Smooth muscle cell (in vitro differentiated cells): ENCODE results near the gene SEMA6C. TPM values are rescaled to one million over a fixed set of nuclear protein-coding genes. Genes with fewer than 3 reads are reported as not detected.
"Not testable (repeated sequence)": the region's sequence is repeated elsewhere in the genome, so short reads cannot be mapped to it uniquely, and the experiment has no call there.

Source experiments
- DNase-seq: peaks from one replicate; lab custom pipeline; 2025; ENCODE audit not compliant: unreplicated experiment; lab: John Stamatoyannopoulos, UW
- H2AFZ ChIP-seq: fragments of 200-600 bp; sonication (generic); 2 replicates; pipeline ENCODE4 v1.6.0; 2016; ENCODE audit warnings: antibody characterized with exemption, low read depth, mild to moderate bottlenecking
- H3F3A ChIP-seq: fragments of 200-600 bp; sonication (generic); 2 replicates; pipeline ENCODE4 v1.6.0; 2017; ENCODE audit warnings: antibody characterized with exemption, low read depth
- H3K27ac ChIP-seq: fragments of 200-600 bp; sonication (generic); 2 replicates; pipeline ENCODE4 v1.5.1; 2016; ENCODE audit warnings: low read depth, mild to moderate bottlenecking
- H3K27me3 ChIP-seq: fragments of 200-600 bp; sonication (generic); 2 replicates; pipeline ENCODE4 v1.6.1; 2016; ENCODE audit warnings: low read depth, mild to moderate bottlenecking
- H3K36me3 ChIP-seq: fragments of 200-600 bp; sonication (generic); 2 replicates; pipeline ENCODE4 v1.5.1; 2016; ENCODE audit warnings: low read depth
- H3K4me1 ChIP-seq: fragments of 200-600 bp; sonication (generic); 2 replicates; pipeline ENCODE4 v1.5.1; 2016; ENCODE audit warnings: low read depth
- H3K4me2 ChIP-seq: fragments of 200-600 bp; sonication (generic); 2 replicates; pipeline ENCODE4 v1.6.0; 2016; ENCODE audit warnings: mild to moderate bottlenecking
- H3K4me3 ChIP-seq: fragments of 200-600 bp; sonication (generic); 2 replicates; pipeline ENCODE4 v1.5.1; 2016; ENCODE audit warnings: mild to moderate bottlenecking
- H3K79me2 ChIP-seq: fragments of 200-600 bp; sonication (generic); 2 replicates; pipeline ENCODE4 v1.6.0; 2016; ENCODE audit warnings: low read depth, mild to moderate bottlenecking
- H3K9ac ChIP-seq: fragments of 200-600 bp; sonication (generic); 2 replicates; pipeline ENCODE4 v1.6.0; 2016; ENCODE audit warnings: low read depth
- H3K9me3 ChIP-seq: fragments of 200-600 bp; sonication (generic); replicated peaks from 2 replicates; pipeline ENCODE4 v1.5.1; 2016; ENCODE audit warnings: low read depth
- H4K20me1 ChIP-seq: fragments of 200-600 bp; sonication (generic); 2 replicates; pipeline ENCODE4 v1.6.0; 2016; ENCODE audit warnings: low read depth
- WGBS: methylation state at CpG from one replicate; pipeline ENCODE4 v1.1.7; 2016; ENCODE audit warnings: low lambda C conversion rate; 5-methylcytosine and 5-hydroxymethylcytosine counted together
- polyA plus RNA-seq: library from polyadenylated mRNA; unstranded; fragments of >200 nt; fragmentation: Nextera tagmentation; extraction: Ambion mirVana; gene quantifications from 2 replicates; pipeline ENCODE4 v1.2.1, GENCODE V29; 2016
- total RNA-seq: library from RNA; depleted of rRNA; stranded (reverse); fragments of >200 nt; gene quantifications from 2 replicates; pipeline ENCODE4 v1.2.3, GENCODE V29; 2014
- TF ChIP-seq, protein P1 (sequence below): fragments of 200-600 bp; sonication (generic); IDR thresholded peaks from 2 replicates; pipeline ENCODE4 v1.5.1; 2017; ENCODE audit warnings: borderline replicate concordance, mild to moderate bottlenecking, antibody characterized with exemption; ENCODE audit not compliant: insufficient read depth, poor library complexity, severe bottlenecking

Gene SEMA6C, protein sequence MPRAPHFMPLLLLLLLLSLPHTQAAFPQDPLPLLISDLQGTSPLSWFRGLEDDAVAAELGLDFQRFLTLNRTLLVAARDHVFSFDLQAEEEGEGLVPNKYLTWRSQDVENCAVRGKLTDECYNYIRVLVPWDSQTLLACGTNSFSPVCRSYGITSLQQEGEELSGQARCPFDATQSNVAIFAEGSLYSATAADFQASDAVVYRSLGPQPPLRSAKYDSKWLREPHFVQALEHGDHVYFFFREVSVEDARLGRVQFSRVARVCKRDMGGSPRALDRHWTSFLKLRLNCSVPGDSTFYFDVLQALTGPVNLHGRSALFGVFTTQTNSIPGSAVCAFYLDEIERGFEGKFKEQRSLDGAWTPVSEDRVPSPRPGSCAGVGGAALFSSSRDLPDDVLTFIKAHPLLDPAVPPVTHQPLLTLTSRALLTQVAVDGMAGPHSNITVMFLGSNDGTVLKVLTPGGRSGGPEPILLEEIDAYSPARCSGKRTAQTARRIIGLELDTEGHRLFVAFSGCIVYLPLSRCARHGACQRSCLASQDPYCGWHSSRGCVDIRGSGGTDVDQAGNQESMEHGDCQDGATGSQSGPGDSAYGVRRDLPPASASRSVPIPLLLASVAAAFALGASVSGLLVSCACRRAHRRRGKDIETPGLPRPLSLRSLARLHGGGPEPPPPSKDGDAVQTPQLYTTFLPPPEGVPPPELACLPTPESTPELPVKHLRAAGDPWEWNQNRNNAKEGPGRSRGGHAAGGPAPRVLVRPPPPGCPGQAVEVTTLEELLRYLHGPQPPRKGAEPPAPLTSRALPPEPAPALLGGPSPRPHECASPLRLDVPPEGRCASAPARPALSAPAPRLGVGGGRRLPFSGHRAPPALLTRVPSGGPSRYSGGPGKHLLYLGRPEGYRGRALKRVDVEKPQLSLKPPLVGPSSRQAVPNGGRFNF
- 9.3 and 9.5 TPM in 2 replicates for total RNA-seq
- 8.1 and 10.4 TPM in 2 replicates for polyA plus RNA-seq

DNA sequence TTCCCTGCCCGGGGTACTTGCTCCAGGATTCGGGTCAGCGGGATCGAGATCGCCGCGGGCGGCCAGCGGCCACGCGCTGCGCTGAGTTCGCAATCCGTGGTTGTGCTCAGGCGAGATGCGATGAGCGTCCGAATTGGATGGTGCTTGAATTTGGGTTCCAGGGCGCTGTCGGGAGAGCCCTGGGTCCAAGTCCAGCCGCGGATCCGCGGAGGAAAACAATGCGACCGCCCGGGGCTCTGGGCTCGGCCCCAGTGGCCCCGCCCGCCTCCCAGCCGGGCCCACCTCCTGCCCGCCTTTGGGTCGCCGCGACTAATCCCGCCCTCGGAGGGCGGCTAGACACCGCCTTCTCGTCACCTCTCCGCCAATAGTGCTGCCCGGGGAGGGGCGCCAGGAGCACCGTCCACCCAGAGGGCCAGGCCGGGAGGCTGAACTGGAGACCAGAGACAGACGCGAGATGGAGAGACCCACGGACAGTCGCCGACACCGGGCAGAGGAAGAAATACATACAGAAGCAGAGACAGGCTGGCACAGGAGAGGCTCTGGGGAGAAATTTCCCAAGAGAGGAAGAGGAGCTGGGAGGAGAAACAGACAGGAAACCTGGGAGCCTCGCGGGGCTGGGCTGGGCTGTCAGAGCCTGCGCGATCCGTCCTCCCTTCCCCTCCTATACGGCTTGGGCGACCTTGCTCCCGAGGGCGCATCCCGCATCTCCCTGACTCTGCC is at the start of gene SEMA6C:
TSS of gene SEMA6C (minus strand) at position 220 of the 720 bp plus-strand sequence. CDS start 4,010 bp downstream, outside the sequence.
- Histone ChIP-seq H3K79me2 (no peaks in the 10 kb centered on the region), H4K20me1 (no peaks in the 10 kb centered on the region), H3K27me3 (no peaks in the 10 kb centered on the region), H3K9ac (peak within 1 kb of the TSS; percentile 35), H3K4me1 (peaks cover 17% of the 10 kb centered on the region), H2AFZ (peak within 1 kb of the TSS; percentile 64), H3K9me3 (no peaks in the 10 kb centered on the region), H3K4me2 (peak within 1 kb of the TSS; percentile 96), H3K27ac (peak within 1 kb of the TSS; percentile 45), H3F3A (peaks cover 8% of the 10 kb centered on the region), H3K4me3 (peak within 1 kb of the TSS; percentile 78), H3K36me3 (no peaks in the 10 kb centered on the region)
- under 1% methylated on average over 43 of the region's 61 CpGs for WGBS
- TF ChIP-seq, protein P1, sequence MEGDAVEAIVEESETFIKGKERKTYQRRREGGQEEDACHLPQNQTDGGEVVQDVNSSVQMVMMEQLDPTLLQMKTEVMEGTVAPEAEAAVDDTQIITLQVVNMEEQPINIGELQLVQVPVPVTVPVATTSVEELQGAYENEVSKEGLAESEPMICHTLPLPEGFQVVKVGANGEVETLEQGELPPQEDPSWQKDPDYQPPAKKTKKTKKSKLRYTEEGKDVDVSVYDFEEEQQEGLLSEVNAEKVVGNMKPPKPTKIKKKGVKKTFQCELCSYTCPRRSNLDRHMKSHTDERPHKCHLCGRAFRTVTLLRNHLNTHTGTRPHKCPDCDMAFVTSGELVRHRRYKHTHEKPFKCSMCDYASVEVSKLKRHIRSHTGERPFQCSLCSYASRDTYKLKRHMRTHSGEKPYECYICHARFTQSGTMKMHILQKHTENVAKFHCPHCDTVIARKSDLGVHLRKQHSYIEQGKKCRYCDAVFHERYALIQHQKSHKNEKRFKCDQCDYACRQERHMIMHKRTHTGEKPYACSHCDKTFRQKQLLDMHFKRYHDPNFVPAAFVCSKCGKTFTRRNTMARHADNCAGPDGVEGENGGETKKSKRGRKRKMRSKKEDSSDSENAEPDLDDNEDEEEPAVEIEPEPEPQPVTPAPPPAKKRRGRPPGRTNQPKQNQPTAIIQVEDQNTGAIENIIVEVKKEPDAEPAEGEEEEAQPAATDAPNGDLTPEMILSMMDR, result no peak
- peak; percentile 69 for DNase-seq

DNA sequence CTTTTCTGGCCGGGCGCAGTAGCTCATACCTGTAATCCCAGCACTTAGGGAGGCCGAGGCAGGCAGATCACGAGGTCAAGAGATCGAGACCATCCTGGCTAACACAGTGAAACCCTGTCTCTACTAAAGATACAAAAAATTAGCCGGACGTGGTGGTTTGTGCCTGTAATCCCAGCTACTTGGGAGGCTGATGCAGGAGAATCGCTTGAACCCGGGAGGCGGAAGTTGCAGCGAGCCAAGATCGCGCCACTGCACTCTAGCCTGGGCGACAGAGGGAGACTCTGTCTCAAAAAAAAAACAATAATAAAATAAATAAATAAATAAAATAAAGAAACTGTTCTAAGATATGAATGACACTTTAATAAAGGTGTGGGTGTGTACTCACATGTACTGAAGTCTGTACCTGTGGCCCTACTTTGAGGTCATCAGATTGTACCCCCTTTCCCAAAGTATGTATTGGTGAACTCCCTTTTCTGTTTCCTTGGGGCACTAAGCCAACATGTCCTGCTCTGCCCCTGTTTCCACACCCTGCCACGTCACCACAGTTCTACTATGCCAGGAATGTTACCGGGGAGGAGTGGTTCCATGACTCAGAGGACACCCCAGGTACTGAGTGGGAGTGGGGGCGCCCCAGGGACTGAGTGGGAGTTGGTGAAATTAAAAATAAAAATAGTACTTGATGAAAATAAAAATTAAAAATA is 48.6 kb upstream of the SEMA6C start:
- H4K20me1 ChIP-seq, H3K9ac ChIP-seq, H3K27me3 ChIP-seq, H3K36me3 ChIP-seq, H3K79me2 ChIP-seq, H3K4me3 ChIP-seq, DNase-seq, H2AFZ ChIP-seq, H3K9me3 ChIP-seq, H3K4me1 ChIP-seq, H3F3A ChIP-seq: not testable (repeated sequence)
- WGBS, result 86% methylated on average over 17 of the region's 17 CpGs
- Histone ChIP-seq H3K27ac (peak overlapping the region; percentile 86), H3K4me2 (peak overlapping the region; percentile 22)

DNA sequence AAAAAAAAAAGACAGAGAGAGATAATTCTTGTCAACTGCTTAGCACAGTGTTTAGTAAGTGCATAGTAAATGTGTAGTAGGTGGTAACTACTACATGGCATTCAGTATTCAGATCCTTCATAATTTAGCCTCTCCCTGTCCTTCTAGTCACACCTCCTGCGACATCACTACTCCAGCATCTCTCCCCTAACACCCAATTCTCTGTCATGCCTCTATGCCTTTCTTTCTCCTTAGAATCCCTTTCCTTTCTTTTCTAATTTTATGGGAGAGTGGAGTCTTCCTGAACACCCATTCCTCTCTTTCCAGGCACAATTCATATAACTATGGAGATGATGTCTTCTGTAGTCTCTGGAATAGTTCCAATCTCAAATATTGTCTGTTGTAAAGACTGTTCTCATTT is 47.4 kb upstream of the SEMA6C start:
- WGBS, result 95% methylated on average over 1 of the region's 1 CpG
- H3K27ac ChIP-seq, result no peak overlapping the region

More for the DNA sequence above, 47.4 kb upstream of the SEMA6C start:
- Histone ChIP-seq H3K4me3 (no peak overlapping the region), H3F3A (no peaks in the 10 kb centered on the region), H3K4me2 (no peak overlapping the region), H3K27me3 (no peaks in the 10 kb centered on the region), H3K79me2 (peaks cover 6% of the 10 kb centered on the region), H2AFZ (no peak overlapping the region), H3K36me3 (no peaks in the 10 kb centered on the region), H3K9ac (no peak overlapping the region), H3K9me3 (no peaks in the 10 kb centered on the region), H3K4me1 (peaks cover 6% of the 10 kb centered on the region), H4K20me1 (no peaks in the 10 kb centered on the region)
- TF ChIP-seq, protein P1, result no peak
- DNase-seq, result no peak
